ENCODE data around the gene DAAM1. TPM values are rescaled to one million over a fixed set of nuclear protein-coding genes. Genes with fewer than 3 reads are reported as not detected.

The DAAM1 gene
- total RNA-seq, 1 experiment from 2014 or later, result 30.4 TPM

DNA sequence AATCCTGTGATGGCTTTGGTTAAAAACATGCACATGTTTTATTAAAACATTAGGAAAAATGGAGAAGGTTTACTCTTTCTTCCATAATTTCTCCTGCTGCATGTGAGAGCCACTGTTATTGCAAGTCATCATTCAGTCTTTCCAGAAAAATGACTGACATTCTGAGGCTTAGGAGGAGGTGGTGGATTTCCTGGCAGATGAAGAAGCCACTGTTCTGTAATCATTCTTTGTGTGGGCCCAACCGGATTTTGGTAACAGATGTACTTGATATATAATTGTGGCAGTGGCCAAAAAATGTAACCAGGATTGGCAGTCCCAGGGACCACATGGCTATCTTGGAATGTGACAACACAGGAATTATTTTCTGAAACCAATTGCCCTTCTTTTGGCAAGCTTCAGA lies 120.2 kb downstream of the DAAM1 start:
- no peaks in the 10 kb centered on the region for H3K27me3 Mint-ChIP-seq (ENCODE audit: low read depth)
- H3K36me3 Mint-ChIP-seq, result no peaks in the 10 kb centered on the region
- ChIA-PET POLR2A (no interaction called here), CTCF (interaction anchor here (0.8 kb wide), 1 partner anchor 119 kb away, joined by 3 read pairs; no protein-coding TSS in a partner anchor)
- H3K4me3 Mint-ChIP-seq, result no peak overlapping the region
- no peaks in the 10 kb centered on the region for H3K9me3 Mint-ChIP-seq
- no peak for DNase-seq (ENCODE audit: low spot score)
- TF ChIP-seq JUN (CRISPR knock-in tag; IDR thresholded peaks at IDR 0.05) (no peak), ZNF138 (CRISPR knock-in tag; conservative IDR thresholded peaks at IDR 0.05) (no peak), NFYB (CRISPR knock-in tag; conservative IDR thresholded peaks at IDR 0.05; ENCODE audit: low read depth) (no peak), ZNF219 (CRISPR knock-in tag; IDR thresholded peaks at IDR 0.05; ENCODE audit: borderline replicate concordance) (no peak), SOX15 (CRISPR knock-in tag; IDR thresholded peaks at IDR 0.05) (no peak), ARID4B (CRISPR knock-in tag; IDR thresholded peaks at IDR 0.05; ENCODE audit: borderline replicate concordance) (no peak), SP1 (CRISPR knock-in tag; conservative IDR thresholded peaks at IDR 0.05) (no peak), HMGA2 (CRISPR knock-in tag; IDR thresholded peaks at IDR 0.05) (no peak)
- TF ChIP-seq, protein P1, sequence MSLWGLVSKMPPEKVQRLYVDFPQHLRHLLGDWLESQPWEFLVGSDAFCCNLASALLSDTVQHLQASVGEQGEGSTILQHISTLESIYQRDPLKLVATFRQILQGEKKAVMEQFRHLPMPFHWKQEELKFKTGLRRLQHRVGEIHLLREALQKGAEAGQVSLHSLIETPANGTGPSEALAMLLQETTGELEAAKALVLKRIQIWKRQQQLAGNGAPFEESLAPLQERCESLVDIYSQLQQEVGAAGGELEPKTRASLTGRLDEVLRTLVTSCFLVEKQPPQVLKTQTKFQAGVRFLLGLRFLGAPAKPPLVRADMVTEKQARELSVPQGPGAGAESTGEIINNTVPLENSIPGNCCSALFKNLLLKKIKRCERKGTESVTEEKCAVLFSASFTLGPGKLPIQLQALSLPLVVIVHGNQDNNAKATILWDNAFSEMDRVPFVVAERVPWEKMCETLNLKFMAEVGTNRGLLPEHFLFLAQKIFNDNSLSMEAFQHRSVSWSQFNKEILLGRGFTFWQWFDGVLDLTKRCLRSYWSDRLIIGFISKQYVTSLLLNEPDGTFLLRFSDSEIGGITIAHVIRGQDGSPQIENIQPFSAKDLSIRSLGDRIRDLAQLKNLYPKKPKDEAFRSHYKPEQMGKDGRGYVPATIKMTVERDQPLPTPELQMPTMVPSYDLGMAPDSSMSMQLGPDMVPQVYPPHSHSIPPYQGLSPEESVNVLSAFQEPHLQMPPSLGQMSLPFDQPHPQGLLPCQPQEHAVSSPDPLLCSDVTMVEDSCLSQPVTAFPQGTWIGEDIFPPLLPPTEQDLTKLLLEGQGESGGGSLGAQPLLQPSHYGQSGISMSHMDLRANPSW (CRISPR knock-in tag; conservative IDR thresholded peaks at IDR 0.05; ENCODE audit: low read depth), result no peak
- TF ChIP-seq, protein P2, sequence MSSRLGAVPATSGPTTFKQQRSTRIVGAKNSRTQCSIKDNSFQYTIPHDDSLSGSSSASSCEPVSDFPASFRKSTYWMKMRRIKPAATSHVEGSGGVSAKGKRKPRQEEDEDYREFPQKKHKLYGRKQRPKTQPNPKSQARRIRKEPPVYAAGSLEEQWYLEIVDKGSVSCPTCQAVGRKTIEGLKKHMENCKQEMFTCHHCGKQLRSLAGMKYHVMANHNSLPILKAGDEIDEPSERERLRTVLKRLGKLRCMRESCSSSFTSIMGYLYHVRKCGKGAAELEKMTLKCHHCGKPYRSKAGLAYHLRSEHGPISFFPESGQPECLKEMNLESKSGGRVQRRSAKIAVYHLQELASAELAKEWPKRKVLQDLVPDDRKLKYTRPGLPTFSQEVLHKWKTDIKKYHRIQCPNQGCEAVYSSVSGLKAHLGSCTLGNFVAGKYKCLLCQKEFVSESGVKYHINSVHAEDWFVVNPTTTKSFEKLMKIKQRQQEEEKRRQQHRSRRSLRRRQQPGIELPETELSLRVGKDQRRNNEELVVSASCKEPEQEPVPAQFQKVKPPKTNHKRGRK (CRISPR knock-in tag; IDR thresholded peaks at IDR 0.05; ENCODE audit: borderline replicate concordance), result no peak
- TF ChIP-seq, protein P3, sequence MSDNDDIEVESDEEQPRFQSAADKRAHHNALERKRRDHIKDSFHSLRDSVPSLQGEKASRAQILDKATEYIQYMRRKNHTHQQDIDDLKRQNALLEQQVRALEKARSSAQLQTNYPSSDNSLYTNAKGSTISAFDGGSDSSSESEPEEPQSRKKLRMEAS (CRISPR knock-in tag; IDR thresholded peaks at IDR 0.05), result no peak
- no peak for ATAC-seq
- H3K4me1 Mint-ChIP-seq, result peaks cover 32% of the 10 kb centered on the region
- H3K27ac Mint-ChIP-seq, result no peak overlapping the region

GRCh38 chr14:59309291-59309900 lies 120.9 kb downstream of the DAAM1 start:
- Mint-ChIP-seq H3K27ac (no peak overlapping the region), H3K4me3 (no peak overlapping the region), H3K4me1 (peaks cover 32% of the 10 kb centered on the region), H3K36me3 (no peaks in the 10 kb centered on the region), H3K27me3 (ENCODE audit: low read depth) (no peaks in the 10 kb centered on the region), H3K9me3 (no peaks in the 10 kb centered on the region)
- no peak for ATAC-seq
- ChIA-PET POLR2A (no interaction called here), CTCF (interaction anchor here (0.8 kb wide), 1 partner anchor 119 kb away, joined by 3 read pairs; no protein-coding TSS in a partner anchor)
- no peak for DNase-seq (ENCODE audit: low spot score)
- TF ChIP-seq GABPB1 (CRISPR knock-in tag; IDR thresholded peaks at IDR 0.05), result no peak
- TF ChIP-seq, protein P4, sequence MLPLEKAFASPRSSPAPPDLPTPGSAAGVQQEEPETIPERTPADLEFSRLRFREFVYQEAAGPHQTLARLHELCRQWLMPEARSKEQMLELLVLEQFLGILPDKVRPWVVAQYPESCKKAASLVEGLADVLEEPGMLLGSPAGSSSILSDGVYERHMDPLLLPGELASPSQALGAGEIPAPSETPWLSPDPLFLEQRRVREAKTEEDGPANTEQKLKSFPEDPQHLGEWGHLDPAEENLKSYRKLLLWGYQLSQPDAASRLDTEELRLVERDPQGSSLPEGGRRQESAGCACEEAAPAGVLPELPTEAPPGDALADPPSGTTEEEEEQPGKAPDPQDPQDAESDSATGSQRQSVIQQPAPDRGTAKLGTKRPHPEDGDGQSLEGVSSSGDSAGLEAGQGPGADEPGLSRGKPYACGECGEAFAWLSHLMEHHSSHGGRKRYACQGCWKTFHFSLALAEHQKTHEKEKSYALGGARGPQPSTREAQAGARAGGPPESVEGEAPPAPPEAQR (CRISPR knock-in tag; IDR thresholded peaks at IDR 0.05), result no peak
- no peak for TF ChIP-seq ZNF138 (CRISPR knock-in tag; conservative IDR thresholded peaks at IDR 0.05)
- TF ChIP-seq AR (CRISPR knock-in tag; IDR thresholded peaks at IDR 0.05), result no peak
- TF ChIP-seq NFATC4 (CRISPR knock-in tag; IDR thresholded peaks at IDR 0.05), result no peak
- TF ChIP-seq, protein P5, sequence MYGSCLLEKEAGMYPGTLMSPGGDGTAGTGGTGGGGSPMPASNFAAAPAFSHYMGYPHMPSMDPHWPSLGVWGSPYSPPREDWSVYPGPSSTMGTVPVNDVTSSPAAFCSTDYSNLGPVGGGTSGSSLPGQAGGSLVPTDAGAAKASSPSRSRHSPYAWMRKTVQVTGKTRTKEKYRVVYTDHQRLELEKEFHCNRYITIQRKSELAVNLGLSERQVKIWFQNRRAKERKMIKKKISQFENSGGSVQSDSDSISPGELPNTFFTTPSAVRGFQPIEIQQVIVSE (CRISPR knock-in tag; IDR thresholded peaks at IDR 0.05; ENCODE audit: borderline replicate concordance), result no peak
